GDM1 (cell line): ENCODE results near the gene SEL1L3.
"Not testable (repeated sequence)": the region's sequence is repeated elsewhere in the genome, so short reads cannot be mapped to it uniquely, and the experiment has no call there.

Experiments used
- DNase-seq: peaks from one replicate; lab custom pipeline; 2025; lab: John Stamatoyannopoulos, UW

The SEL1L3 gene

GRCh38 chr4:25862411-25863346 is at the start of gene SEL1L3:
SEL1L3 (minus strand) TSS chr4:25862988; CDS start chr4:25862836, 152 bp downstream.
- DNase-seq: no peak

GRCh38 chr4:25911356-25911755 is 48.6 kb upstream of the SEL1L3 start:
- DNase-seq: no peak

- no peak for DNase-seq
Measured at GRCh38 chr4:25908491-25908901, 45.7 kb upstream of the SEL1L3 start.

- not testable (repeated sequence) for DNase-seq
Measured at GRCh38 chr4:25906113-25906512, 43.3 kb upstream of the SEL1L3 start.

- no peak for DNase-seq
Measured at GRCh38 chr4:25905371-25905770, 42.6 kb upstream of the SEL1L3 start.

GRCh38 chr4:25904748-25905082 is 41.9 kb upstream of the SEL1L3 start:
- DNase-seq: no peak

- DNase-seq: no peak
Measured at GRCh38 chr4:25903900-25904747, 41.3 kb upstream of the SEL1L3 start.

GRCh38 chr4:25901030-25901430 is 38.2 kb upstream of the SEL1L3 start:
- DNase-seq: no peak

- DNase-seq: no peak
Measured at GRCh38 chr4:25900310-25900709, 37.5 kb upstream of the SEL1L3 start.

GRCh38 chr4:25896776-25897539 is 34.2 kb upstream of the SEL1L3 start:
- no peak for DNase-seq

GRCh38 chr4:25892796-25893195 is 30.0 kb upstream of the SEL1L3 start:
- DNase-seq: no peak

- no peak for DNase-seq
Measured at GRCh38 chr4:25890571-25891485, 28.0 kb upstream of the SEL1L3 start.

GRCh38 chr4:25889589-25890503 is 27.1 kb upstream of the SEL1L3 start:
- DNase-seq: no peak

- no peak for DNase-seq
Measured at GRCh38 chr4:25888781-25889180, 26.0 kb upstream of the SEL1L3 start.

- no peak for DNase-seq
Measured at GRCh38 chr4:25884031-25884782, 21.4 kb upstream of the SEL1L3 start.

- no peak for DNase-seq
Measured at GRCh38 chr4:25883565-25883964, 20.8 kb upstream of the SEL1L3 start.

GRCh38 chr4:25882226-25882625 is 19.4 kb upstream of the SEL1L3 start:
- DNase-seq: no peak

- DNase-seq: no peak
Measured at GRCh38 chr4:25881193-25881592, 18.4 kb upstream of the SEL1L3 start.

- no peak for DNase-seq
Measured at GRCh38 chr4:25879991-25880651, 17.3 kb upstream of the SEL1L3 start.
